A549 treated with Hydrocortisone at 1 μM for 4 hours (cell line): ENCODE results near the gene TRAF3. TPM values are rescaled to one million over a fixed set of nuclear protein-coding genes. Genes with fewer than 3 reads are reported as not detected.

Experiments used
- total RNA-seq: library from RNA; stranded (reverse); fragments of 200-300 nt; extraction: Qiagen RNA extraction; gene quantifications from 5 replicates; pipeline ENCODE4 v1.2.3, GENCODE V29; 2022

TRAF3 gene, protein sequence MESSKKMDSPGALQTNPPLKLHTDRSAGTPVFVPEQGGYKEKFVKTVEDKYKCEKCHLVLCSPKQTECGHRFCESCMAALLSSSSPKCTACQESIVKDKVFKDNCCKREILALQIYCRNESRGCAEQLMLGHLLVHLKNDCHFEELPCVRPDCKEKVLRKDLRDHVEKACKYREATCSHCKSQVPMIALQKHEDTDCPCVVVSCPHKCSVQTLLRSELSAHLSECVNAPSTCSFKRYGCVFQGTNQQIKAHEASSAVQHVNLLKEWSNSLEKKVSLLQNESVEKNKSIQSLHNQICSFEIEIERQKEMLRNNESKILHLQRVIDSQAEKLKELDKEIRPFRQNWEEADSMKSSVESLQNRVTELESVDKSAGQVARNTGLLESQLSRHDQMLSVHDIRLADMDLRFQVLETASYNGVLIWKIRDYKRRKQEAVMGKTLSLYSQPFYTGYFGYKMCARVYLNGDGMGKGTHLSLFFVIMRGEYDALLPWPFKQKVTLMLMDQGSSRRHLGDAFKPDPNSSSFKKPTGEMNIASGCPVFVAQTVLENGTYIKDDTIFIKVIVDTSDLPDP
- total RNA-seq, result 17.9 to 20.1 TPM (median 19.1 TPM) in 5 replicates

DNA sequence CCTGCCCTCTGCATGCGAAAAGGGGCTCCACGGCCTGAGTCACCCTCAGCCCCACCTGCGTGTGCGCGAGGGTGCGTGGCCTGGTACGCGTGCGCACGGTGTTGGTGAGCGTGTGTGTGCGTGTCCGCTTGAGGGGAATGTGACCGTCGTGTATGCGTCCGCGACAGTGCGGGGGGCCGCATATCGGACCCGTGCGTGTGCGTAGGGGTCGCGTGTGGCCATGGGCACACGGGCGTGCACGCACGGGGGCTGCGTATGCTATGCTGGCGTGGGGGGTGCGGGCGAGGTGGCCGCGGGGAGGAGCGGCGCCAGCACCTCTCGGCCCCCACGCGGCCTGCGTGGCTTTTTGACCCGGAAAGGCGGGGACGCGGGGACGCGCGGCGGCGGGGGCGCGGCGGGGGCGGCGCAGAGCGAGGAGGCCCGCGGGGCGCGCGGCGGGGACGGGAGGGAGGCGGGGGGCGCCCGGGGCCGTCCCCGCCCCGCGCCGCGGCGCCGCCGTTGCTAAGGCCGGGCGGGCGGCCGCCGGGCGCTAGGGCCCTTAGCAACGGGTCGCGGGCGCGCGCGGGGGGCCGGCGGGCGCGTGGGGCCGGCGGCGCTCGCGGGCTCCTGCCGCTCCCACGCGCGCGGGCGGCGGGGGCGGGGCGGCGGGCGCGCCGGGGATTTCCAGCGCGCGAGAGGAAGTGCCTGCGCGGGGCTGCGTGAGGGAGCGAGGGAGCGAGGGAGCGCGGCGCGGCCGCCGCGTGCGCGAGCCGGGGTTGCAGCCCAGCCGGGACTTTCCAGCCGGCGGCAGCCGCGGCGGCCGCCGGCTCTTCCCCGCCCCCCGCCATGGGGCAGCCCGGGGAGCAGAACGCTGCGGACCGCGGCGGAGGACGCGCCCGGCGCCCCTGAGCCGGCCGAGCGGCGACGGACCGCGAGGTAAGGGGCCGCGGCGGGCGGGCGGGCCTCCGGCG is at the start of gene TRAF3:
Gene TRAF3, plus strand, starts transcription at position 689 of the 950 bp plus-strand sequence. CDS start 92,753 bp downstream, outside the sequence.

DNA sequence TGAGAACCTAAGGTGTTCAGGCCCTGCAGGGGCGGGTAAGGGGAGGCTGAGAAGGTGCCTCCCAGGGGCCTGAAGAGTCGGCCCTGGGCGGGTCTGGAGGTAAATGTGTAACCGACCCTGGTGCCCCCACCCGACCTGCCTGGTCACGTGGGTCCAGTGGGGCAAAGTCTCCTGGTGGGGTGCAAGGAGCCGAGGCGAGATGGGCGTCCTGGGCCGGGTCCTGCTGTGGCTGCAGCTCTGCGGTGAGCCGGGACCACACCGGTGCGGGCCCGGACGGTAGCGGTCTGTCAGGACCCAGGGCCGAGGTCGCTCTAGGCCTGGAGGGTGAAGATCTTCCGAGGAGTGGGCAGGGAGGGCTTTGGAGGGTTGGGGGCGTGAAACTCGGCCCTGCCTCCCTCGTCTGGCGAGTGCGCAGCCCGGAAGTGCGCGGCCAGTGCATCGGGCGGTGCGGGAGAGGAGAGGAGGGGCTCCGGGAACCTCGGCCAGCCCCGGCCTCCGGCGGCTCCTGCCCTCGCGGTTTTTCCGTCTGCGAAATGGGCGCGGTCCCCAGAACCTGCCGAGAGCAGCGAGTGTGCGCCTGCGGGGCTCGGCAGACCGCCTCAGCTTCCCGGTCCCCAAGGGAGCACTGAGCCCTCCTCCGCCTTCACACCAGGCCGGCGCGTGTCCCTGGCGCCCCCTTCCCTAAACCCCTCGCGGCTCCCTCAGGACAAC is 145.4 kb downstream of the TRAF3 start, which contains the start of gene AMN:
Gene AMN, plus strand, starts transcription at position 174 of the 711 bp plus-strand sequence. Its CDS starts 26 bp downstream, at position 200.

Other genes starting within 250 kb of the TRAF3 start
- 26.4 to 46.5 TPM (median 37.2 TPM) in 5 replicates for gene RCOR1, start 184.8 kb upstream of the TRAF3 start, total RNA-seq
- 0.25 to 0.54 TPM (median 0.39 TPM) in 5 replicates for gene AMN, start 145.2 kb downstream of the TRAF3 start, total RNA-seq